Dermis microvascular lymphatic vessel endothelial cell (primary cell): ENCODE results near the gene DHRS13. TPM values are rescaled to one million over a fixed set of nuclear protein-coding genes. Genes with fewer than 3 reads are reported as not detected.
"Not testable (repeated sequence)": the region's sequence is repeated elsewhere in the genome, so short reads cannot be mapped to it uniquely, and the experiment has no call there.

ENCODE experiments used
- DNase-seq, 2 donors: peaks; one replicate each; pipeline versions ENCODE4 v3.0.0 to v3.0.0-alpha.2; 2010; ENCODE audit warnings: low read depth in 2 of 2
- total RNA-seq: library from RNA; depleted of rRNA; stranded (reverse); fragments of >200 nt; gene quantifications from 2 replicates; pipeline ENCODE4 v1.2.1, GENCODE V29; 2014

The DHRS13 gene
- total RNA-seq, 1 donor from 2014 or later = 9.1 TPM

GRCh38 chr17:28903546-28903841 lies 615 bp upstream of the DHRS13 start:
- not testable (repeated sequence) for DNase-seq

- DNase-seq = no peak
Observed at GRCh38 chr17:28901866-28902818, 737 bp downstream of the DHRS13 start.

GRCh38 chr17:28900986-28901726 lies 1.7 kb downstream of the DHRS13 start:
- no peak for DNase-seq

GRCh38 chr17:28899212-28899815 lies 3.6 kb downstream of the DHRS13 start:
- no peak for DNase-seq

- no peak for DNase-seq
Observed at GRCh38 chr17:28898527-28898955, 4.3 kb downstream of the DHRS13 start.

GRCh38 chr17:28897769-28898526 lies 4.9 kb downstream of the DHRS13 start:
- no peak for DNase-seq

- DNase-seq = peak in 1 of 2 donors; percentile 52
Observed at GRCh38 chr17:28896884-28897768, 5.8 kb downstream of the DHRS13 start, which contains the start of gene FLOT2. TSS of gene FLOT2 (minus strand) at chr17:28897733. CDS start at chr17:28897574, 159 bp downstream.

GRCh38 chr17:28896491-28896883 lies 6.4 kb downstream of the DHRS13 start:
- no peak for DNase-seq

GRCh38 chr17:28895794-28896447 lies 7.0 kb downstream of the DHRS13 start:
- DNase-seq = no peak

GRCh38 chr17:28893248-28894183 lies 9.4 kb downstream of the DHRS13 start:
- DNase-seq = peak in 1 of 2 donors; percentile 20

- DNase-seq = no peak
Observed at GRCh38 chr17:28892024-28892423, 10.9 kb downstream of the DHRS13 start.

GRCh38 chr17:28891201-28891600 lies 11.7 kb downstream of the DHRS13 start:
- no peak for DNase-seq

GRCh38 chr17:28889996-28890395 lies 12.9 kb downstream of the DHRS13 start:
- no peak for DNase-seq

- no peak for DNase-seq
Observed at GRCh38 chr17:28888832-28889231, 14.0 kb downstream of the DHRS13 start.

- no peak for DNase-seq
Observed at GRCh38 chr17:28887871-28888471, 14.9 kb downstream of the DHRS13 start.

GRCh38 chr17:28885951-28886350 lies 16.9 kb downstream of the DHRS13 start:
- DNase-seq = no peak

- DNase-seq = no peak
Observed at GRCh38 chr17:28885363-28885762, 17.5 kb downstream of the DHRS13 start.
